H1 (cell line): ENCODE measurements around the gene PRPF39. TPM values are rescaled to one million over a fixed set of nuclear protein-coding genes. Genes with fewer than 3 reads are reported as not detected.

ENCODE experiments used
- CTCF ChIA-PET: fragments of 300-600 bp; sonication (Branson Sonifier 250); formaldehyde crosslinking; loops from one replicate; lab custom pipeline; 2021; ENCODE audit not compliant: partially characterized antibody; lab: Charles Lee
- POLR2A ChIA-PET: fragments of 300-600 bp; sonication (Branson Sonifier 250); formaldehyde crosslinking; loops from one replicate; lab custom pipeline; 2021; ENCODE audit warnings: inconsistent platforms; ENCODE audit not compliant: partially characterized antibody; lab: Charles Lee
- DNase-seq, 2 experiments: peaks; one replicate each; pipeline versions ENCODE4 v3.0.0 to v3.0.0-alpha.2; 2010 to 2022; ENCODE audit warnings: low spot score in 2 of 2, low read depth in 1 of 2, mixed read lengths in 1 of 2
- FAIRE-seq: peaks from 2 replicates; lab custom pipeline; 2011; peaks lifted over from hg19 to GRCh38; lab: Jason Lieb, UNC
- H2AFZ ChIP-seq: 2 replicates; pipeline ENCODE4 v1.8.1; 2012; ENCODE audit warnings: low read length, inconsistent platforms
- H2AK5ac ChIP-seq: 2 replicates; pipeline ENCODE4 v1.6.1; 2013; ENCODE audit warnings: low read depth, low read length
- H2BK120ac ChIP-seq: replicated peaks from 2 replicates; pipeline ENCODE3; 2013; ENCODE audit warnings: low read depth, low read length, inconsistent platforms
- H2BK12ac ChIP-seq: 2 replicates; pipeline ENCODE4 v1.6.1; 2013; ENCODE audit warnings: low read depth, low read length
- H2BK15ac ChIP-seq: 2 replicates; pipeline ENCODE4 v1.6.1; 2013; ENCODE audit warnings: low read length
- H2BK20ac ChIP-seq: 2 replicates; pipeline ENCODE4 v1.6.1; 2013; ENCODE audit warnings: low read length
- H2BK5ac ChIP-seq: 2 replicates; pipeline ENCODE4 v1.6.1; 2013; ENCODE audit warnings: low read depth, low read length
- H3K14ac ChIP-seq: 2 replicates; pipeline ENCODE4 v1.6.1; 2013; ENCODE audit warnings: inconsistent platforms; ENCODE audit not compliant: insufficient read length
- H3K18ac ChIP-seq: 2 replicates; pipeline ENCODE4 v1.6.1; 2013; ENCODE audit warnings: low read length; ENCODE audit errors: extremely low read depth
- H3K23ac ChIP-seq: 2 replicates; pipeline ENCODE4 v1.6.1; 2013; ENCODE audit warnings: inconsistent platforms; ENCODE audit not compliant: insufficient read length
- H3K23me2 ChIP-seq: 2 replicates; pipeline ENCODE4 v1.6.1; 2013; ENCODE audit warnings: low read depth, low read length
- H3K27ac ChIP-seq: 2 replicates; pipeline ENCODE4 v1.6.1; 2011; ENCODE audit warnings: low read depth, low read length, inconsistent platforms
- H3K27me3 ChIP-seq, 4 experiments: replicated peaks in 1 of 4; 1 replicate in 1 of 4; 2 replicates in 3 of 4; pipeline versions ENCODE4 v1.6.1 to v1.8.1; 2011 to 2013; ENCODE audit warnings: low read length in 3 of 4, mild to moderate bottlenecking in 3 of 4, inconsistent platforms in 2 of 4, mixed read lengths in 2 of 4, moderate library complexity in 1 of 4; ENCODE audit not compliant: control insufficient read depth in 3 of 4, insufficient read depth in 3 of 4; ENCODE audit errors: extremely low read depth in 1 of 4
- H3K36me3 ChIP-seq, 4 experiments: 2 replicates each; pipeline versions ENCODE4 v1.6.1 to v1.8.1; 2011 to 2013; ENCODE audit warnings: mild to moderate bottlenecking in 4 of 4, low read length in 3 of 4, moderate library complexity in 2 of 4, control low read depth in 1 of 4, inconsistent platforms in 1 of 4; ENCODE audit not compliant: insufficient read depth in 4 of 4, control insufficient read depth in 2 of 4
- H3K4ac ChIP-seq: replicated peaks from 2 replicates; pipeline ENCODE3; 2013; ENCODE audit warnings: low read length, low read depth, mixed read lengths, inconsistent platforms; ENCODE audit not compliant: insufficient read length
- H3K4me1 ChIP-seq, 4 experiments: replicated peaks in 1 of 4; 1 replicate in 1 of 4; 2 replicates in 3 of 4; pipeline versions ENCODE4 v1.6.1 to v1.8.1; 2011 to 2013; ENCODE audit warnings: low read length in 3 of 4, inconsistent platforms in 2 of 4, mixed read lengths in 1 of 4; ENCODE audit not compliant: insufficient read depth in 4 of 4, control insufficient read depth in 3 of 4
- H3K4me2 ChIP-seq, 2 experiments: 2 replicates each; pipeline versions ENCODE4 v1.6.1 to v1.8.1; 2011 to 2013; ENCODE audit warnings: low read depth in 2 of 2, low read length in 2 of 2, control low read depth in 1 of 2, inconsistent platforms in 1 of 2, mild to moderate bottlenecking in 1 of 2; ENCODE audit not compliant: insufficient read depth in 1 of 2
- H3K4me3 ChIP-seq, 4 experiments: fragments of 200-600, 300-600 bp in 1 of 4; sonication (generic), shearing (Covaris generic), sonication (Bioruptor Twin) in 1 of 4; 2 replicates each; pipeline versions ENCODE4 v1.5.1 to v1.8.1; 2011 to 2016; ENCODE audit warnings: low read length in 4 of 4, low read depth in 3 of 4, control low read depth in 2 of 4, inconsistent platforms in 2 of 4, mild to moderate bottlenecking in 2 of 4, mixed read lengths in 1 of 4, moderate library complexity in 1 of 4; ENCODE audit not compliant: insufficient read depth in 2 of 4; ENCODE audit errors: extremely low read depth in 1 of 4
- H3K56ac ChIP-seq: replicated peaks from 2 replicates; pipeline ENCODE3; 2013; ENCODE audit warnings: low read depth, mild to moderate bottlenecking, mixed read lengths, low read length, inconsistent platforms; ENCODE audit not compliant: insufficient read length
- H3K79me1 ChIP-seq: 2 replicates; pipeline ENCODE4 v1.6.1; 2013; ENCODE audit warnings: low read depth, low read length, control low read depth
- H3K79me2 ChIP-seq, 2 experiments: 2 replicates each; pipeline versions ENCODE4 v1.6.1 to v1.8.1; 2012 to 2013; ENCODE audit warnings: low read length in 2 of 2, mild to moderate bottlenecking in 2 of 2, inconsistent platforms in 1 of 2; ENCODE audit not compliant: insufficient read depth in 2 of 2, control insufficient read depth in 1 of 2
- H3K9ac ChIP-seq, 4 experiments: replicated peaks in 1 of 4; 1 replicate in 1 of 4; 2 replicates in 3 of 4; pipeline versions ENCODE4 v1.6.1 to v1.8.1; 2011 to 2013; ENCODE audit warnings: low read depth in 3 of 4, low read length in 3 of 4, control low read depth in 2 of 4, mild to moderate bottlenecking in 2 of 4, moderate library complexity in 2 of 4, inconsistent platforms in 1 of 4; ENCODE audit errors: extremely low read depth in 1 of 4
- H3K9me3 ChIP-seq, 2 experiments: 2 replicates each; pipeline versions ENCODE4 v1.6.1 to v1.8.1; 2012 to 2013; ENCODE audit warnings: mild to moderate bottlenecking in 2 of 2, moderate library complexity in 2 of 2, control low read depth in 1 of 2, inconsistent platforms in 1 of 2, low read depth in 1 of 2, low read length in 1 of 2, mixed read lengths in 1 of 2; ENCODE audit not compliant: insufficient read depth in 2 of 2
- H4K20me1 ChIP-seq, 2 experiments: replicated peaks in 1 of 2; 2 replicates each; pipeline versions ENCODE3 to v1.8.1; 2011 to 2013; ENCODE audit warnings: inconsistent platforms in 2 of 2, low read length in 2 of 2, mild to moderate bottlenecking in 1 of 2; ENCODE audit not compliant: insufficient read depth in 2 of 2, control insufficient read depth in 1 of 2
- H4K5ac ChIP-seq: 2 replicates; pipeline ENCODE4 v1.6.1; 2013; ENCODE audit warnings: low read length, low read depth, mixed read lengths, inconsistent platforms; ENCODE audit not compliant: insufficient read length
- H4K8ac ChIP-seq: 2 replicates; pipeline ENCODE4 v1.8.0; 2013; ENCODE audit warnings: mild to moderate bottlenecking, moderate library complexity, low read length, inconsistent platforms; ENCODE audit not compliant: insufficient read depth; ENCODE audit errors: extremely low read depth
- H4K91ac ChIP-seq: replicated peaks from 2 replicates; pipeline ENCODE3; 2013; ENCODE audit warnings: low read length, mixed read lengths, inconsistent platforms; ENCODE audit not compliant: insufficient read length
- BRCA1 ChIP-seq: IDR thresholded peaks from 2 replicates; pipeline ENCODE4 v1.6.1; 2012; ENCODE audit warnings: low read depth, low read length, improper control_type of control experiment
- CBX8 ChIP-seq: fragments of 300-800, 300-1000 bp; sonication (generic); IDR thresholded peaks from 2 replicates; pipeline ENCODE4 v1.7.1; 2016; ENCODE audit warnings: low read depth, low read length, borderline replicate concordance
- CHD1 ChIP-seq: IDR thresholded peaks from 2 replicates; pipeline ENCODE4 v1.6.1; 2012; ENCODE audit warnings: low read depth, low read length, improper control_type of control experiment
- CHD2 ChIP-seq: IDR thresholded peaks from 2 replicates; pipeline ENCODE4 v1.6.1; 2012; ENCODE audit warnings: low read length, improper control_type of control experiment
- EP300 ChIP-seq, 2 experiments: IDR thresholded peaks; 1 replicate in 1 of 2; 2 replicates in 1 of 2; pipeline ENCODE4 v1.6.1; 2011 to 2012; ENCODE audit warnings: low read depth in 2 of 2, low read length in 2 of 2, mild to moderate bottlenecking in 2 of 2, borderline replicate concordance in 1 of 2, inconsistent platforms in 1 of 2, moderate library complexity in 1 of 2
- PHF8 ChIP-seq: fragments of 200-600 bp; sonication (generic); conservative IDR thresholded peaks from 2 replicates; pipeline ENCODE4 v1.7.1; 2012; ENCODE audit warnings: low read depth, mild to moderate bottlenecking, inconsistent platforms, low read length, moderate library complexity
- RNF2 ChIP-seq: fragments of 200-900, 300-1000 bp; sonication (generic); IDR thresholded peaks from 2 replicates; pipeline ENCODE4 v1.7.1; 2016; ENCODE audit warnings: borderline replicate concordance, low read depth, mild to moderate bottlenecking, antibody characterized with exemption, low read length; ENCODE audit not compliant: poor library complexity, severe bottlenecking; ENCODE audit errors: missing control alignments
- SAP30 ChIP-seq: fragments of 300-600 bp; sonication (generic); IDR thresholded peaks from 2 replicates; pipeline ENCODE4 v1.7.1; 2012; ENCODE audit warnings: low read length, moderate library complexity, mild to moderate bottlenecking, inconsistent platforms; ENCODE audit not compliant: insufficient read depth, insufficient replicate concordance
- SIN3A ChIP-seq, 2 experiments: IDR thresholded peaks in 1 of 2; conservative IDR thresholded peaks in 1 of 2; 2 replicates each; pipeline ENCODE4 v1.6.1; 2011 to 2012; ENCODE audit warnings: low read length in 2 of 2, improper control_type of control experiment in 1 of 2, low read depth in 1 of 2, mild to moderate bottlenecking in 1 of 2
- SIRT6 ChIP-seq: IDR thresholded peaks from one replicate; pipeline ENCODE4 v1.7.1; 2012; ENCODE audit warnings: low read length, inconsistent platforms
- SP2 ChIP-seq: IDR thresholded peaks from 2 replicates; pipeline ENCODE4 v1.6.1; 2012; ENCODE audit warnings: mild to moderate bottlenecking, low read length, inconsistent platforms
- TAF7 ChIP-seq: optimal IDR thresholded peaks from 2 replicates; pipeline ENCODE3; 2011; ENCODE audit warnings: low read depth, mild to moderate bottlenecking, inconsistent platforms, low read length, moderate library complexity, borderline replicate concordance
- WGBS, 2 experiments: shearing (Covaris generic) in 1 of 2; methylation state at CpG; one replicate each; pipeline versions ENCODE4 v1.1.6 to v1.1.7; 2013 to 2015; ENCODE audit warnings: low lambda C conversion rate in 2 of 2, mixed read lengths in 2 of 2, inconsistent platforms in 1 of 2, low coverage in 1 of 2, missing lambda C conversion rate in 1 of 2; ENCODE audit not compliant: insufficient replicate concordance in 2 of 2, insufficient coverage in 1 of 2, insufficient read length in 1 of 2; ENCODE audit errors: extremely low coverage in 1 of 2, missing lambda C conversion rate in 1 of 2; 5-methylcytosine and 5-hydroxymethylcytosine counted together
- polyA plus RNA-seq, 7 experiments: library from polyadenylated mRNA; depleted of rRNA in 3 of 7; stranded (reverse) in 5 of 7; unstranded in 2 of 7; fragments of >200 nt in 5 of 7; fragments of 200-250 nt in 2 of 7; gene quantifications; 1 replicate in 5 of 7; 2 replicates in 1 of 7; 4 replicates in 1 of 7; pipeline versions ENCODE4 v1.2.1 to v1.2.3, GENCODE V29; 2011 to 2013; ENCODE audit warnings: missing spikeins in 2 of 7, mixed read lengths in 2 of 7
- total RNA-seq: library from RNA; stranded (reverse); fragmentation: NEBNext Ultra II Directional; extraction: Animal tissue kit (Norgen Biotek cat#: 25700); gene quantifications from 2 replicates; pipeline ENCODE4 v1.2.1, GENCODE V29; 2021

PRPF39 gene
- total and polyA plus RNA-seq, 2 of the 8 experiments (the other 6 are each of a cell fraction or from before 2014, with no cell fraction given): 22.4 to 43.3 TPM

GRCh38 chr14:45070215-45070614, 13.7 kb upstream of the PRPF39 start:
- H2BK20ac ChIP-seq: no peak overlapping the region
- no peak overlapping the region for H4K8ac ChIP-seq
- no peak overlapping the region for H3K23ac ChIP-seq
- ChIA-PET POLR2A (no interaction called here), CTCF (interaction anchor here (1.5 kb wide), 1 partner anchor 9 kb away, joined by 4 read pairs; no protein-coding TSS in a partner anchor)
- H2BK5ac ChIP-seq: no peak overlapping the region
- peaks cover 0 to 2% (median 0%) of the 10 kb centered on the region in 4 experiments; a peak in 2 of 8 replicates for H3K36me3 ChIP-seq
- no peak overlapping the region for H2BK15ac ChIP-seq
- WGBS, 2 experiments: 100% methylated on average over 1 of the region's 1 CpG; no CpG with 5 or more reads in 1 of the 2 experiments
- no peaks in the 10 kb centered on the region for H4K20me1 ChIP-seq
- H3K4me1 ChIP-seq: no peaks in the 10 kb centered on the region
- no peaks in the 10 kb centered on the region for H3K79me2 ChIP-seq
- no peak overlapping the region for H4K91ac ChIP-seq
- FAIRE-seq (no peak), DNase-seq (no peak)
- peaks cover 3% of the 10 kb centered on the region; the same call in 1 of the 2 replicates for H3K79me1 ChIP-seq
- H3K4me3 ChIP-seq: no peak overlapping the region
- H3K27me3 ChIP-seq: no peaks in the 10 kb centered on the region
- no peak overlapping the region for H3K56ac ChIP-seq
- H3K23me2 ChIP-seq: no peaks in the 10 kb centered on the region
- no peak overlapping the region for H3K27ac ChIP-seq
- H3K18ac ChIP-seq: no peak overlapping the region
- no peak overlapping the region for H4K5ac ChIP-seq
- H3K4me2 ChIP-seq: no peak overlapping the region
- no peak overlapping the region for H2BK12ac ChIP-seq
- no peak overlapping the region for H3K14ac ChIP-seq
- no peak overlapping the region for H2AFZ ChIP-seq
- no peak overlapping the region for H3K9ac ChIP-seq
- no peak overlapping the region for H2BK120ac ChIP-seq
- no peak overlapping the region for H2AK5ac ChIP-seq
- H3K9me3 ChIP-seq: no peaks in the 10 kb centered on the region
- H3K4ac ChIP-seq: no peak overlapping the region
- no peak for TF ChIP-seq SIRT6
- no peak for TF ChIP-seq CHD2
- no peak for TF ChIP-seq SIN3A (conservative IDR thresholded peaks at IDR 0.05 in 1 of 2, IDR thresholded peaks at IDR 0.05 in 1 of 2; ENCODE audit: low read depth in 1 of 2, low read length in 2 of 2)
- TF ChIP-seq BRCA1: no peak
- no peak for TF ChIP-seq CHD1
- TF ChIP-seq SAP30: no peak
- TF ChIP-seq EP300 (IDR thresholded peaks at IDR 0.05; ENCODE audit: borderline replicate concordance in 1 of 2, low read depth in 2 of 2, low read length in 2 of 2): no peak
- TF ChIP-seq SP2: no peak
- no peak for TF ChIP-seq PHF8
- no peak for TF ChIP-seq TAF7
- no peak for TF ChIP-seq CBX8
- TF ChIP-seq RNF2: no peak
